Stimulated activated CD8-positive, alpha-beta memory T cell treated with anti-CD3 and anti-CD28 coated beads, Interleukin-4, amount 100 ng/mL, for 24 hours (primary cell): ENCODE data around the gene EIF2D.
"Not testable (repeated sequence)": the region's sequence is repeated elsewhere in the genome, so short reads cannot be mapped to it uniquely, and the experiment has no call there.

ENCODE experiments used
- DNase-seq: peaks from one replicate; pipeline ENCODE4 v3.0.0-alpha.2; 2020; ENCODE audit warnings: low read depth

EIF2D gene

DNA sequence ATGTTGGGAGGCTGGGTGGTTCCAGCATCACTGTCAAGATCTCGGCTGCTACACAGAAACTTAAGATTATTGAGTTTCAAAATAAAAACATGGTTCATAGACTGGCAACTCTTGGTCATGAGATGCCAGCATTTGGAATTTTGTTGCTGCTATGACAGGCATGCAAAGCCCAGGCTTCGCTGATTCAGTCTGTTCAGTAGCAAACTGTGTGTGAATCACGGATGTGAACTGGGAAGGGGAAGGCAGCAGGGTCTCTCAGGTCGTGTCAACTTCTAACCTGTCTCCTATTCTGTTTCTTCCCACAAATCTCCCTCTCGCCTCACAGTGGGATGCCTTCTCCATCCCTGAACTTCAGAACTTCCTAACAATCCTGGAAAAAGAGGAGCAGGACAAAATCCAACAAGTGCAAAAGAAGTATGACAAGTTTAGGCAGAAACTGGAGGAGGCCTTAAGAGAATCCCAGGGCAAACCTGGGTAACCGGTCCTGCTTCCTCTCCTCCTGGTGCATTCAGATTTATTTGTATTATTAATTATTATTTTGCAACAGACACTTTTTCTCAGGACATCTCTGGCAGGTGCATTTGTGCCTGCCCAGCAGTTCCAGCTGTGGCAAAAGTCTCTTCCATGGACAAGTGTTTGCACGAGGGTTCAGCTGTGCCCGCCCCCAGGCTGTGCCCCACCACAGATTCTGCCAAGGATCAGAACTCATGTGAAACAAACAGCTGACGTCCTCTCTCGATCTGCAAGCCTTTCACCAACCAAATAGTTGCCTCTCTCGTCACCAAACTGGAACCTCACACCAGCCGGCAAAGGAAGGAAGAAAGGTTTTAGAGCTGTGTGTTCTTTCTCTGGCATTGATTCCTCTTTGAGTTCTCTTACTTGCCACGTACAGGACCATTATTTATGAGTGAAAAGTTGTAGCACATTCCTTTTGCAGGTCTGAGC is 25.5 kb downstream of the EIF2D start:
- DNase-seq: no peak

DNA sequence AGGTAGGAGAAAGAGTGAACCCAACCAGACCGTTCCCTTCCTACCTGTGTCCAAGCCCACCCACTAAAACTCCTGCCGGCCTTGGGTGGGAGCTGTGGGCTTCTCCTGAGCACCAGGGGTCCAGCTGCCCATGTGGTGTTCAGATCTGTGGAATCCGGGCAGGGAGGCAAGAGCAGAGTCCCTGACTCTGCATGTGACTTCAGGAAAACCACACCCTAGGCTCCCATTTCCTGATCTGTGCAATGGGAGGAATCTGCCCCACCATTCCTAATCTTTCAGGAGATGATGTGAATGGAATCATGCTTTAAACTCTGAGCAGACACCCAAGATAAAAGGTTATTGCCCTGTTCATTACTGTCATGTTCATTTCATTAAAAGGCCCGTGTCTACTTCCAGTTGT is 27.6 kb downstream of the EIF2D start:
- no peak for DNase-seq

DNA sequence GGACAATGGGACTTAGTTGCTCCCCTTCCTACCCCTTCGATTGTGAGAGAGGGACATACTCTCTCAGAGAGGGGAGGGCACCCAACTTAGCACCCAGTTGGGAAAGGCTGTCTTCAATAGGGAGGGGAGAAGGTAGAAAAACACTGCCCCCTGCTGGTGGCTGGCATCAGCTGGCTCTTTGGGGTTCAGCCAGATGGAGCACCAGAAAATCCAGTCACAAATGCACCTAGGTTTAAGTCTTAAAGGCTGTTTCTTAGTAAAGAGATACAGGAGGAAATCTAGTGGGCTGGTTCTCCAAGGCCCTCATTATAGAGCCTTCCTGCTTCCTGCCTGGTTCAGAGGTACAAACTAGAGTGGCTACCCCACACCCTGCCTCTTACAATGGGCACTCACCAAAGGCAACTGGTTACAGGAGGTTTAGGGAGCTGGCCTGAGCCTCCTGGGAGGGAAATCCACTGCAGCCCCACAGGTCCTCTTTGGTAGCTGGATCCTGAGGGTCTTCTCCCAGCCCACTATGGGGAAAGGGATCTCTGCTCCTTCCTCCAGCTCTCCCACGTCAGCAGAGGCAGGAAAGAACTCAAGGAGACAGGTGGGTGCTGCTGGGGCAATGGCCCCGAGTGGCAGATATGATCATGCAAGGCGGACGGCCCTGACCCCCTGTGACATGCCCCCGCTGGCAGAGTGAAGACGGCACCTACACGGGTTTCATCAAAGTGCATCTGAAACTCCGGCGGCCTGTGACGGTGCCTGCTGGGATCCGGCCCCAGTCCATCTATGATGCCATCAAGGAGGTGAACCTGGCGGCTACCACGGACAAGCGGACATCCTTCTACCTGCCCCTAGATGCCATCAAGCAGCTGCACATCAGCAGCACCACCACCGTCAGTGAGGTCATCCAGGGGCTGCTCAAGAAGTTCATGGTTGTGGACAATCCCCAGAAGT is 28.3 kb downstream of the EIF2D start:
- peak; percentile 80 for DNase-seq

DNA sequence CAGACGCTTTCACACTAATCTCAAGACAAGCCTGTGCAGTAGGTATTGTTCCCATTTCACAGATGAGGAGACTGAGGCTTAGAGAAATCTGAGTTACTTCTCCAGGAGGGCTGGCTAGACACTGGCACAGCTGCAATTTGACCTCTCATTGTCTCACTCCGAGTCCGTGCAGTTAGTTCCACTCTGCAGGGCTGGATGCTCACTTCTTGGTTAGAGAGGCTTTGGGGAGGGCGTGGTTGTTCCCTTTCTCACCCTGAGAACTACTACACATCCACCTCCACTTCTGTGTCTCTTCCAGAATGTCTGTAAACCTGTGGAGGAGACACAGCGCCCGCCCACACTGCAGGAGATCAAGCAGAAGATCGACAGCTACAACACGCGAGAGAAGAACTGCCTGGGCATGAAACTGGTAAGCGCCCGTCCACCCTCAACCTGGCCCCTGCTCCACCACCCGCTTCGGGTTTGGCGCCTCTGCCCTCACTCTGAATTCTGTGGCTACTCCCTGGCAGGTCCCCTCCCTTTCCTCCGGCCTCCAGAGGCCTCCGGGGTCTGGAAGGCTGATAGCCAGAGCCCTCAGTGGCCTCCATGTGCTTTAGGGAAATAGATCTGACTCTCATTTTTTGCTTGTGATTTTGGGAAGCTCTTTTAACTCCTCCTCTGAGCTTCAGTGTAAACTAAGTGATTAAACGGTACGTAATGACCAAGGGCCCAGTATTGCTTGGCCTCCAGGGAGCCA is 29.1 kb downstream of the EIF2D start:
- no peak for DNase-seq

DNA sequence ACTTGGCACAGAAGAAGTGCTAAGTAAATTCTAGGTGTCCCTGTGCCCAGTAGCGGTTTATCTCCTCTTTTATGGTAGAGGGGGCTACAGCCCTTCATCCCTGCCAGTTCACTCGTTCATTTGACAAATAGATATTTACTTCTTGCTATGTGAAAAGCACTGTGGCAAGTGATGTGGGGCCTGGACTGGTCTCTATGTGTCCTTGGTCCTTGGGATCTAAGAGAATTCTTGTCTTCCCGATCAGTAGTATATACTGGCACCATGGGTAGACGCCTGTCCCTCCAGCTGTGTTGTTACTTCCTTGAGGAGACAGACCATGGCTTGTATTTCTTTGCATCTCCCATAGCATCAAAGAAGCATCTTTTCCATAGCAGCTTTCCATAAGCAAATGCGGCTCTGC is 29.7 kb downstream of the EIF2D start:
- no peak for DNase-seq

DNA sequence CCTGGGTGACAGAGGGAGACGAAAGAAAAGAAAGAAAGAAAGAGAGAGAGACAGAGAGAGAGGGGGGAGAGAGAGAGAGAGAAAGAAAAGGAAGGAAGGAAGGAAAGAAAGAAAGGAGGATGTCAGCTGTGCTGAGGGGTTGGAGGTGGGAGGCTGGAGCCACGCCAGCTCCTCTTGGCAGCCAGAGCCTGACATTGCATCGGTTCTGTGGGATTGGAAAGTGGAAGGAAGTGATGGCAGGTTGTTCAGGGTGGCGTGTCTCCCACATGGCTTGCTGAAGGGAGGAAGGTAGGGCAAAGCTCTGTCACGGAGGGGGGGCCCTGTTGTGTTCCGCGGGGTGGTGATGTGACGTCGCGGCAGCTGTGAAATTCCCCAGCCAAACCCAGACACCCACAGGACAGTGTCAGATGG is 30.7 kb downstream of the EIF2D start:
- DNase-seq: peak; percentile 58

DNA sequence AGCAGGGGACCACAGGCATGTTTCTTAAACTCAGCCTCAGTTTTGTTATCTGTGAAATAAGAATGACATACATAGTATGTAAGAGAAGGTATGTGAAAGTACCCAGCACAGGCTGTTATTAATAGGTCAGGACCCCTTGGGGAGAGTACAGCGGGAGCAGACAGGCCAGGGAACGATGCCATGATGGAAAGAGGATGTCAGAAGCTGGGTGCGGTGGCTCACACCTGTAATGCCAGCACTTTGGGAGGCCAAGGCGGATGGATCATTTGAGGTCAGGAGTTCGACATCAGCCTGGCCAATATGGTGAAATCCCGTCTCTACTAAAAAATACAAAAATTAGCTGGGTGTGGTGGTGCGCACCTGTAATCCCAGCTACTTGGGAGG is 31.2 kb downstream of the EIF2D start:
- not testable (repeated sequence) for DNase-seq

DNA sequence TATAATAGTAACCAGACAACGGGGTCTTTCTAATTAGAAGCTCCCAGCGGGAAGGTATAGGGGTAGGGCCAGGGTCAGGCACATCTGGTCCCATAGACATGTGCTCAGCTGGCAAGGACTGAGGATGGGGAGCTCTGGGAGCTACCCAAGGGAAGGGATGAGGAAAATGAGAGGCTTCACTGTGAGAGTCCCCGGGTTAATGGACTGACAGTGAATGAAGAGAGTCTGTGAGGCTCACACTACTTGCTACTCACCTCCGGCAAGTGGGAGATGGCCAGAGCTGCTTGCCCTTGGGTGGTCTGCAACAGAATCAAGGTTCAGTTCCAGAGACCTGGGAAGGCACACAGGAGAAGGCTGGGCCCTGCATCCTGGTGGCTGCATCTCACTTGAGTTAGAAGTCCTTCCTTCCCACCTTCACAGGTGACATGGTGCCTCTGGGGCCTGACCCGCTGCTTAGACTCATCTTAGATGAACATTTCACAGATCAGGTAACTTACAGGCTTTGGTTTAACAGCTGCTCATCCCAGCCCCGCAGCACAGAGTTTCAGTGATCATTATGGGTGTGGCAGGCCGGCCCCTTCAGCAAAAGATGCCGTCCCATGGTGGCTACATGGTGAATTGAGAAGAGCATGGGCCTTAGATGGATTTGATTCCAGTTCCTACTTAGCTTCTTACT is 31.7 kb downstream of the EIF2D start:
- no peak for DNase-seq

DNA sequence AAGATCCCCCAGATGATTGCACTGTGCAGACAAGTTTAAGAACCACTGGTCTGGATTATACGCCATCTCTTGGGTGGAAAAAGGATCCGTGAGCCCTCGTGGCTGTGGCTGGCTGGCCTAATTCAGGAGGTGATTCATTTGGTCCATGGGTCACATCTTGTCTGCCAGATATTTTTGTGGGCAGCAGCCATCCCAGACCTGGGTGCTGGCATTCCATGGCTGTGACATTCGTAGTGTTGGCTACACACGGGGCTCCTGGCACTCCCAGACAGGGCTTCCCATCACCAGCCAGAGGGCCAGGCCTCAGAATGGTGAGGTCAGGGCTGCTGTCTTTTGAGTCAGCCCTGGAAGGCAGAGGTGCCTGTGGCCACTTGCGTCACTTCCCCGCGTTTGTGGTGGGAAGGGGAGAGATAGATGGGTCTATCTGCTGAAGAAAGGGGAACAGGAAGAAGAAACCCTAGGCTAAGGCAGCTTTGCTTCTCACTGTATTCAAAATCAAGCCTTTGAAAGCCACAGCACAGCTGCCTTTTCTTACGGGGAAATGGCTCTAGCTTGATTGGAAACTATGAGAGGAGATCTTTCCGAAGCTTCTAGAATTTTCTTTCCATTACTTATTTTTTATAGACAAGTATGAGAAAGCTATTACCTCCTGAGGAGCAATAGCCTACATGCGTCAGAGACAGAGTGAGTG is 32.4 kb downstream of the EIF2D start:
- DNase-seq: peak; percentile 80

DNA sequence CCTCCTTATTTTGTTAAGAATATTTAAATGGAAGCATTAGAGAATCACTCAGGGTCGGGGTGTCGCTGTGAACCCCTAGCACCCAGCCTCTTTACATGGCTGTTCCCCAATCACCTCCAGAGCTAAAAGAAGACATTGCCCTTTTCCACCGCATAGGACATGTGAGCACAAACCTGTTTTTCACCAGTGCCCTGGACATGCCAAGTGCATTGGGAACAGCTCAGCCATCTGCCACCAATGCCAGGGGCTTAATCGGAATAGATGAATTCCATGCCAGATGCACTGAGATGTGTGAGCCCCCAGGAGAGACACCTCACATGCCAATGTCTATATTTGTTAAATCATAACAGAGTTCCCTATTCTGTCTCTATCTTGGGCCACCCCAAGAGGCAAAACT is 33.3 kb downstream of the EIF2D start:
- DNase-seq: no peak

DNA sequence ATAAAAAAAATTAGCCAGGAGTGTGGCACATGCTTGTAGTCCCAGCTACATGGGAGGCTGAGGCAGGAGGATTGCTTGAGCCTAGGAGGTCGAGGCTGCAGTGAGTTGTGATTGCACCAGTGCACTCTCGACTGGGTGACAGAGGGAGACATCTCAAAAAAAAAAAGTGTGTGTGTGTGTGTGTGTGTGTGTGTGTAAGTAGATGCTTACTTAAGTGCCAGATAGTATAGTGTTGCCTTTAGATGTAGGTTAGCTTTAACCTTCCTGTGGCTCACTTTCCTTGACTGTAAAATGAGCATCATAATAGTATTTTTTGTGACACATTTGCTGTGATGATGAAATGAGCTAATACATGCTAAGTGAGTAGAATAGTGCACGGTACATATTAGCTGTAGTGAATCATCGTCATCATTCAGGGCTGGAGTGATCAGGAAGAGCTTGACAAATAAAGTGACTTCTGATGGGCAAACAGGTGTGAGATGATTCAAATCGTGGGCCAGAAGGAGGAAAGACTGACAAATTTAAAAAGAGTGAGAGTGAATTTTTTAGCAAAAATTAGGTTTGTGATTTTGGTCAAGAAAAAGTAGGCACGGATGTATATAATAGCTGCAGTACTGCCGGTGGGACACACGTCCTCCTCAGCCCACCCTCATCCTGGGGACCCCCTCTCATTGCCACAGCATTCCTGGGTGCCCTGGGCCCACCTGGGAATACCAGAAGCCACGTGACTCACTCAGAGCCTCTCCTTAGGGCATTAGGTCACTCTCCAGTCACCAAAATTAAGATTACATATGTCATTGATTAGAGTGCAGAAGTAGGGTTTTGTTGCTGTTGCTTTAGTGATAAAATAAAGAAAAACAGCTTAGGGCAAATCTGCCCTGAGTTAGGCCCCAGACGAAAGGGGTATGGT is 33.9 kb downstream of the EIF2D start:
- DNase-seq: no peak

DNA sequence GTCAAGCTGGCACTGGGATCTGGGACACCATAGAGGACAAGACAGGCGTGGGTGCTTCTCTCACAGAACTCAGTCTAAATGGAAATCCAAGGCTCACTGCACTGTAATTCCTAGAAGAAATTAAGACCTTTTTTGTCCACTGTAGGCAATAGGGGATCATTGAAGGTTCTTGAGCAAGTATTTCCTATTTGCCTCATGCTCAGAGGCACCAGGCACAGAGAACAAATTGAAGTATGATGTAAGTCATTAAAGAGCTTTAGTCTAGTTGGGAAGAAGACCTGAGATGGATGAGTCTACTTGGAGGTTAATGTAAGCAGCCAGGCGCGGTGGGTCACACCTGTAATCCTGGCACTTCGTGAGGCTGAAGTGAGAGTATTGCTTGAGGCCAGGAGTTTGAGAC is 34.6 kb downstream of the EIF2D start:
- DNase-seq: no peak

DNA sequence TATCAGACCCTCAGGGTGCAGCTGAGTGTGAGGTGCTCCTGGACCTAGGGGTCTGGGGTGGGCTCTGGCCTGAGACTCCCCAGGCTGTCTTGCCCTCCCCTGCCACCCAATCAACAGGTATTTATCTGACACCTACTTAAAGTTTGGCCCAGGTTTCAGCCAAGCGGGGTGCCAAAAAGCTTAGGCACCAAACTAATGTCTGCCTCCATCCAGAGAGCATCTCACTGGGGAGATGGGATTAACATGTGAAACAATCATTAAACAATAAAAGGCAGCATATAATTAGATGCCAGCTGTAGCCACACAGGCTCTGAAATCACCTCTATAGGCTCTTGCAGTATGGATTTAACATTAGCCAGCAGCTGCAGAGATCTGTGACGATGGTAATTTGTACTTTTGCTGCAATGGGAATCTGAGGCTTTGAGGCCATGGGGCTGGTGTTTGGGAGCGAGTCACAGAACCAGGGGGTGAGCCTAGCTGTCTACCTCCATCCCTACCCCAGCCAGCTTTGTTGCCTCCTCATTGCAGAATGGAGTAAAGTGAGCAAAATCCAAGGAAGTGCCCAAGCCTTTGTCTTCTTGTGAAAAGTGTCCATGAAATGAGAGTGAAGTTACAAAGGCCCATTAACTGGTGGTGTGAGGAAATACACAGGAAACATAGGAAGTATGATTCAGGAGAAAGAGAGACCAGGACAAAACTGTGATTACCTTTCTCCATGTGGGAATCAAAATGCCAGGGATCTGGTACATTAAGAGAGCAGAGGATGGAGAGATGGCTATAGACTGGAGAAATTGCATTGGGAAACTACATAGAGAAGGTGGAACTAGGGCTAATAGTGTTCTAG is 36.1 kb downstream of the EIF2D start:
- no peak for DNase-seq

DNA sequence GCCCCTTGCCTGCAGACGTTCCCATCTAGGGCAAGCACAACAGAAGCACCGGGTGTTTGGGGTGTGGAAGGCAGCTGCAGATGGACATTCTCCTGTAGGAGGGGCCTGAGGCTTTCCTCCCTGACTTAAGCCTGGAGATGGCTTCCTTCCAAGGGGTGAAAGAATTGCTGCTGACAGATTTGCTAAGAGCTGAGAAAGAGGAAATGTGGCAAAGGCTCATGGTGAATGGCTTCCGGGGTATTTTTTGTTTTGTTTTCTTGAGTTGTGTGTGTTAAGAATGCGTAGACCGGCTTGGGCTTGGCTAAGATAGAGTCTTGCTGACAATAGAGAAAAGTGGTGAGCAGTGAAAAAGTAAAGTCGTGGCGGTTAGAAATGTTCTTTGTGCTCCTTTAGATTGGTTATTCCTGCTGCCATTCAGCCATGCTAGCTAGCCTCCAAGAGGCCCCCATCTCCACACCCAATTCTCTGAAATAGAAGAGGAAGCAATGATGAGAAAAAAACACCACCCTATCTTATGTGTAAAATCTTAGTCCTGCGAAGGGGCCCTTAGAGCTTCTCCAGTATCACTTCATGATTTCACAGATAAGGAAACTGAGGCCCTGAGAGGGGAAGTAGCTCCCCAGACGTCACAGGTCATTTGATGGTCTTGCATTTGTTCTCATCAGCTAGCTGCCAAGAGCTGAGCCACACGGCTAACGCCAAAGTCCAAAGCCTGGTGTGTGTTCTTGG is 36.9 kb downstream of the EIF2D start:
- no peak for DNase-seq

DNA sequence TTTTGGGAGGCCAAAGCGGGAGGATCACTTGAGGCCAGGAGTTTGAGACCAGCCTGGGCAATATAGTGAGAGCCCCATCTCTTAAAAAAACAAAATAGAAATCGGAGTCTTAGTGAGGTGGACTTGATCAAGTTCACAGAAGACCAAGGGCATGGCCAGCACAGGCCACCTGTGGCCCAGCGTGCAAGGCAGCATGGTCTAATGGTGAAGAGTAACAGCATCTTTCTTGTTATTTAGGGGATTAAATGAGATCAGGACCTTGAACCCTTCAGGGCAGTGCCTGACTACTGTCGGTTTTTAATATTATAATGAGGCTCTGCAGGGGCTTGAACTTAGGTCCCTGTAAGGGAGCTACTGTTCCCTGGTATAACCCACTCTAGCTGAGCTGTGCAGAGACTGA is 38.5 kb downstream of the EIF2D start:
- DNase-seq: no peak

DNA sequence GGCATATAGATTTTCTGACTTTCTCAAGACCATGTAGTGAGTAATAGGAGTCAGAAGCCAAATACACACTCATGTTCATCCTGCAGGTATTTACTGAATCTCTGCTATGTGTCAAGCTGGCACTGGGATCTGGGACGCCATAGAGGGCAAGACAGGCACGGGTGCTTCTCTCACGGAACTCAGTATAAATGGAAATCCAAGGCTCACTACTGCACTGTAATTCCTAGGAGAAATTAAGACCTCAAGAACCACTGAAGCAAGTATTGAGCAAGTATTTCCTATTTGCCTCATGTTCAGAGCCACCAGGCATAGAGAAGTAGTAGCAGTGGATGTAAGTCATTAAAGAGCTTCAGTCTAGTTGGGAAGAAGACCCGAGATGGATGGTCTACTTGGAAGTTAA is 38.9 kb downstream of the EIF2D start:
- DNase-seq: no peak

DNA sequence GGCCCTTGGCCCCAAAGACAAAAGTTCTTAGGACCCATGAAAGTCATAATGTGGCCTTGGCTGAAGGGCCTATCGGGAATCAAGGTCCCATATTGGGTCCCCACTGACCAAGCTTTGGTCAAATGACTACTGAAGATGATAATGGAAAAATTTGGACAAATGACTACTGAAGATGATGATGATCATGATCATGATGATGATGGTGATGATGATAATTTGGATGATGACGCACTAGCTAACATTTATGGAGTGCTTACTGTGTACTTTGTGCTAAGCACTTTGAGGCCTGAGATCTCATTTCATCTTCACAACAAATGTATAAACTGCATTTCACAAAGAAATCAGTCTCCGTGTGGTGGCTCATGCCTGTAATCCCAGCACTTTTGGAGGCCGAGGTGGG is 39.4 kb downstream of the EIF2D start:
- DNase-seq: no peak

DNA sequence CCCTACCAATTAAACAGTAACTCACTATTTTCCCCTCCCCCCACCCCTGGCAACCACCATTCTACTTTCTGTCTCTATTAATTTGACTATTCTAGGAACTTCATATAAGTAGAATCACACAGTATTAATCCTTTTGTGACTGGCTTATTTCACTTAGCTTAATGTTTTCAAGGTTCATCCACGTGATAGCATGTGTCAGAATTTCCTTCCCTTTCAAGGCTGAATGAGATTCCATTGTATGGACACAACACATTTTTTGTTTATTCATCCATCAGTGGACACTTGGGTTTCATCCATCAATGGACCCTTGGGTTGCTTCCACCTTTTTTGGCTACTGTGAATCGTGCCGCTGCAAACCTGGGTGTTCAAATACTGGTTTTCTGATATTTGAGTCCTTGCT is 41.7 kb downstream of the EIF2D start:
- DNase-seq: no peak
